GM06990 (cell line): Measurements from ENCODE around the gene GNG7.

Experiments used
- DNase-seq: peaks from one replicate; pipeline ENCODE4 v3.0.0-alpha.2; 2011; ENCODE audit not compliant: insufficient read length; ENCODE audit errors: extremely low read depth
- H3K27me3 ChIP-seq: replicated peaks from 2 replicates; pipeline ENCODE4 v1.6.0; 2011; ENCODE audit warnings: low read length; ENCODE audit not compliant: control insufficient read depth, insufficient read depth
- H3K36me3 ChIP-seq: 2 replicates; pipeline ENCODE4 v1.5.1; 2011; ENCODE audit warnings: low read length; ENCODE audit not compliant: control insufficient read depth, insufficient read depth
- H3K4me3 ChIP-seq: replicated peaks from 2 replicates; pipeline ENCODE4 v1.5.1; 2011; ENCODE audit warnings: low read depth, mild to moderate bottlenecking, control low read depth, low read length
- CTCF ChIP-seq: IDR thresholded peaks from 2 replicates; pipeline ENCODE4 v1.5.1; 2011; ENCODE audit warnings: low read length, control low read depth, mild to moderate bottlenecking, inconsistent platforms; ENCODE audit not compliant: insufficient read depth, poor library complexity, severe bottlenecking

The GNG7 gene

GRCh38 chr19:2711875-2712205, 9.3 kb upstream of the GNG7 start:
- TF ChIP-seq CTCF = no peak
- Histone ChIP-seq H3K4me3 (no peak overlapping the region), H3K27me3 (no peaks in the 10 kb centered on the region), H3K36me3 (no peaks in the 10 kb centered on the region)
- no peak for DNase-seq

GRCh38 chr19:2711172-2711874, 8.8 kb upstream of the GNG7 start:
- Histone ChIP-seq H3K36me3 (no peaks in the 10 kb centered on the region), H3K27me3 (no peaks in the 10 kb centered on the region), H3K4me3 (no peak overlapping the region)
- DNase-seq = no peak
- TF ChIP-seq CTCF = no peak

- no peak for TF ChIP-seq CTCF
- Histone ChIP-seq H3K27me3 (no peaks in the 10 kb centered on the region), H3K36me3 (no peaks in the 10 kb centered on the region), H3K4me3 (no peak overlapping the region)
- no peak for DNase-seq
These were observed 3.8 kb upstream of the GNG7 start for GRCh38 chr19:2706251-2706650.

- H3K4me3 ChIP-seq = no peak overlapping the region
- H3K36me3 ChIP-seq = no peaks in the 10 kb centered on the region
- H3K27me3 ChIP-seq = no peaks in the 10 kb centered on the region
- no peak for DNase-seq
- no peak for TF ChIP-seq CTCF
These were observed 1.3 kb upstream of the GNG7 start for GRCh38 chr19:2703691-2704216.

- peak overlapping the region; percentile 29 for H3K4me3 ChIP-seq
These were observed 563 bp upstream of the GNG7 start for GRCh38 chr19:2703077-2703437.

More at GRCh38 chr19:2703077-2703437, 563 bp upstream of the GNG7 start:
- H3K36me3 ChIP-seq = no peaks in the 10 kb centered on the region
- H3K27me3 ChIP-seq = no peaks in the 10 kb centered on the region
- DNase-seq = no peak
- no peak for TF ChIP-seq CTCF
